SK-N-SH treated with all-trans-retinoic acid at 6 μM for 48 hours (cell line): Measurements from ENCODE around the gene TH.
"Not testable (repeated sequence)": the region's sequence is repeated elsewhere in the genome, so short reads cannot be mapped to it uniquely, and the experiment has no call there.

Experiments used
- ATAC-seq: fragments of 200-7000 bp; cut with Tn5 transposase; 3 replicates; pipeline ENCODE4 v1.9.1; 2020; ENCODE audit warnings: mild to moderate bottlenecking, moderate library complexity
- ARNTL ChIP-seq: fragments of 450-650 bp; formaldehyde crosslinking; IDR thresholded peaks from 2 replicates; pipeline ENCODE4 v1.5.0; 2020; ENCODE audit warnings: low read depth, mild to moderate bottlenecking, moderate library complexity, borderline replicate concordance
- BACH2 ChIP-seq: fragments of 250-450 bp; sonication (Bioruptor Pico); IDR thresholded peaks from 2 replicates; pipeline ENCODE4 v1.9.0; 2021; ENCODE audit warnings: mild to moderate bottlenecking, borderline replicate concordance
- CSDC2 ChIP-seq: fragments of 250-450 bp; sonication (Bioruptor Pico); IDR thresholded peaks from 2 replicates; pipeline ENCODE4 v1.5.0; 2020; ENCODE audit warnings: mild to moderate bottlenecking, moderate library complexity
- CSRNP3 ChIP-seq: fragments of 250-450 bp; sonication (Bioruptor Pico); IDR thresholded peaks from 2 replicates; pipeline ENCODE4 v1.5.1; 2021; ENCODE audit warnings: mild to moderate bottlenecking, moderate library complexity
- ESRRG ChIP-seq: fragments of 250-450 bp; sonication (Bioruptor Pico); IDR thresholded peaks from 2 replicates; pipeline ENCODE4 v1.6.1; 2021; ENCODE audit warnings: mild to moderate bottlenecking
- GLIS3 ChIP-seq: fragments of 250-450 bp; sonication (Bioruptor Pico); IDR thresholded peaks from 2 replicates; pipeline ENCODE4 v1.5.0; 2020; ENCODE audit warnings: mild to moderate bottlenecking, moderate library complexity
- ISL1 ChIP-seq: fragments of 250-450 bp; sonication (Bioruptor Pico); IDR thresholded peaks from 2 replicates; pipeline ENCODE4 v2.1.2; 2022; ENCODE audit warnings: mild to moderate bottlenecking, moderate library complexity
- OSR1 ChIP-seq: fragments of 250-450 bp; sonication (Bioruptor Pico); IDR thresholded peaks from 2 replicates; pipeline ENCODE4 v1.8.0; 2022; ENCODE audit warnings: moderate library complexity, mild to moderate bottlenecking, inconsistent platforms
- PPARA ChIP-seq: fragments of 250-450 bp; sonication (Bioruptor Pico); IDR thresholded peaks from 2 replicates; pipeline ENCODE4 v1.5.0; 2020; ENCODE audit warnings: mild to moderate bottlenecking, borderline replicate concordance
- RARB ChIP-seq: fragments of 250-450 bp; sonication (Bioruptor Pico); IDR thresholded peaks from 2 replicates; pipeline ENCODE4 v1.8.0; 2021; ENCODE audit warnings: mild to moderate bottlenecking, moderate library complexity
- SNAI2 ChIP-seq: fragments of 250-450 bp; sonication (Bioruptor Pico); IDR thresholded peaks from 2 replicates; pipeline ENCODE4 v1.5.0; 2020; ENCODE audit warnings: mild to moderate bottlenecking, moderate library complexity
- TCF4 ChIP-seq: fragments of 250-450 bp; sonication (Bioruptor Pico); IDR thresholded peaks from 2 replicates; pipeline ENCODE4 v1.8.0; 2021; ENCODE audit warnings: mild to moderate bottlenecking, moderate library complexity, borderline replicate concordance
- TOX ChIP-seq: fragments of 250-450 bp; sonication (Bioruptor Pico); IDR thresholded peaks from 2 replicates; pipeline ENCODE4 v1.8.0; 2021; ENCODE audit warnings: mild to moderate bottlenecking, moderate library complexity, borderline replicate concordance
- ZC3H10 ChIP-seq: fragments of 250-450 bp; sonication (Bioruptor Pico); IDR thresholded peaks from 2 replicates; pipeline ENCODE4 v1.5.1; 2021; ENCODE audit warnings: mild to moderate bottlenecking, moderate library complexity
- ZFP3 ChIP-seq: fragments of 250-450 bp; sonication (Bioruptor Pico); IDR thresholded peaks from 2 replicates; pipeline ENCODE4 v1.5.0; 2020; ENCODE audit warnings: mild to moderate bottlenecking, moderate library complexity
- ZFP30 ChIP-seq: fragments of 450-650 bp; formaldehyde crosslinking; IDR thresholded peaks from 2 replicates; pipeline ENCODE4 v1.5.0; 2022; ENCODE audit warnings: mild to moderate bottlenecking, moderate library complexity
- ZNF565 ChIP-seq: fragments of 450-650 bp; formaldehyde crosslinking; conservative IDR thresholded peaks from 2 replicates; pipeline ENCODE4 v1.5.0; 2020; ENCODE audit warnings: low read depth, mild to moderate bottlenecking, moderate library complexity
- ZNF70 ChIP-seq: fragments of 450-650 bp; formaldehyde crosslinking; IDR thresholded peaks from 2 replicates; pipeline ENCODE4 v1.5.0; 2020; ENCODE audit warnings: mild to moderate bottlenecking, moderate library complexity
- TF ChIP-seq, protein P1 (sequence below): fragments of 250-450 bp; sonication (Bioruptor Pico); IDR thresholded peaks from 2 replicates; pipeline ENCODE4 v1.5.1; 2020; ENCODE audit warnings: low read depth, mild to moderate bottlenecking, moderate library complexity
- TF ChIP-seq, protein P2 (sequence below): fragments of 250-450 bp; sonication (Bioruptor Pico); IDR thresholded peaks from 2 replicates; pipeline ENCODE4 v1.5.0; 2020; ENCODE audit warnings: mild to moderate bottlenecking, moderate library complexity
- TF ChIP-seq, protein P3 (sequence below): fragments of 250-450 bp; sonication (Bioruptor Pico); IDR thresholded peaks from 2 replicates; pipeline ENCODE4 v1.8.0; 2021; ENCODE audit warnings: low read depth, mild to moderate bottlenecking, moderate library complexity, borderline replicate concordance

TH gene

DNA sequence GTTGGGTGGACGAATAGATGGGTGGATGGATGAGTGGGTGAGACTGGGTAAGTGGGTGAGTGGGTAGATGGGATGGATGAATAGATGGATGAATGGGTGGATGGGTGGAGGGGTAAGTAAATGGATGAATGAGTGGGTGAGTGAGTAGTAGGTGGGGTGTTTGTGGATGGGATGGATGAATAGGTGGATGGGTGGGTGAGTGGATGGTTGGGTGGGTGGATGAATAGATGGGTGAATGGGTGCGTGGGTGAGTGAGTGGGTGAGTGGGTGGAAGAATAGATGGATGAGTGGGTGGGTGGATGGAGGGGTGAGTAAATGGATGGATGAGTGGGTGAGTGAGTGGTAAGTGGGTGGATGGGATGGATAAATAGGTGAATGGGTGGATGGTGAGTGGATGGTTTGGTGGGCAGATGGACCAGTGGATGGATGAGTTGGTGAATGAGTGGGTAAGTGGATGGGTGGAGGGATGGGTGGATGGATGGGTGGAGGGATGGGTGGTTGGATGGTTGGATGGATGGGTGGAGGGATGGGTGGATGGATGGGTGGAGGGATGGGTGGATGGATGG, 45.0 kb downstream of the TH start:
- no peak for ATAC-seq
- TF ChIP-seq, protein P1, sequence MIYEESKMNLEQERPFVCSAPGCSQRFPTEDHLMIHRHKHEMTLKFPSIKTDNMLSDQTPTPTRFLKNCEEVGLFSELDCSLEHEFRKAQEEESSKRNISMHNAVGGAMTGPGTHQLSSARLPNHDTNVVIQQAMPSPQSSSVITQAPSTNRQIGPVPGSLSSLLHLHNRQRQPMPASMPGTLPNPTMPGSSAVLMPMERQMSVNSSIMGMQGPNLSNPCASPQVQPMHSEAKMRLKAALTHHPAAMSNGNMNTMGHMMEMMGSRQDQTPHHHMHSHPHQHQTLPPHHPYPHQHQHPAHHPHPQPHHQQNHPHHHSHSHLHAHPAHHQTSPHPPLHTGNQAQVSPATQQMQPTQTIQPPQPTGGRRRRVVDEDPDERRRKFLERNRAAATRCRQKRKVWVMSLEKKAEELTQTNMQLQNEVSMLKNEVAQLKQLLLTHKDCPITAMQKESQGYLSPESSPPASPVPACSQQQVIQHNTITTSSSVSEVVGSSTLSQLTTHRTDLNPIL (CRISPR knock-in tag): no peak
- TF ChIP-seq ISL1 (no peak), ZNF70 (no peak), CSDC2 (CRISPR knock-in tag) (no peak), ZFP3 (CRISPR knock-in tag) (no peak), SNAI2 (CRISPR knock-in tag) (no peak), ESRRG (no peak), ZNF565 (no peak), ZFP30 (no peak), ZC3H10 (CRISPR knock-in tag) (no peak), TOX (no peak), OSR1 (CRISPR knock-in tag) (no peak), GLIS3 (no peak), CSRNP3 (no peak)
- TF ChIP-seq, protein P2, sequence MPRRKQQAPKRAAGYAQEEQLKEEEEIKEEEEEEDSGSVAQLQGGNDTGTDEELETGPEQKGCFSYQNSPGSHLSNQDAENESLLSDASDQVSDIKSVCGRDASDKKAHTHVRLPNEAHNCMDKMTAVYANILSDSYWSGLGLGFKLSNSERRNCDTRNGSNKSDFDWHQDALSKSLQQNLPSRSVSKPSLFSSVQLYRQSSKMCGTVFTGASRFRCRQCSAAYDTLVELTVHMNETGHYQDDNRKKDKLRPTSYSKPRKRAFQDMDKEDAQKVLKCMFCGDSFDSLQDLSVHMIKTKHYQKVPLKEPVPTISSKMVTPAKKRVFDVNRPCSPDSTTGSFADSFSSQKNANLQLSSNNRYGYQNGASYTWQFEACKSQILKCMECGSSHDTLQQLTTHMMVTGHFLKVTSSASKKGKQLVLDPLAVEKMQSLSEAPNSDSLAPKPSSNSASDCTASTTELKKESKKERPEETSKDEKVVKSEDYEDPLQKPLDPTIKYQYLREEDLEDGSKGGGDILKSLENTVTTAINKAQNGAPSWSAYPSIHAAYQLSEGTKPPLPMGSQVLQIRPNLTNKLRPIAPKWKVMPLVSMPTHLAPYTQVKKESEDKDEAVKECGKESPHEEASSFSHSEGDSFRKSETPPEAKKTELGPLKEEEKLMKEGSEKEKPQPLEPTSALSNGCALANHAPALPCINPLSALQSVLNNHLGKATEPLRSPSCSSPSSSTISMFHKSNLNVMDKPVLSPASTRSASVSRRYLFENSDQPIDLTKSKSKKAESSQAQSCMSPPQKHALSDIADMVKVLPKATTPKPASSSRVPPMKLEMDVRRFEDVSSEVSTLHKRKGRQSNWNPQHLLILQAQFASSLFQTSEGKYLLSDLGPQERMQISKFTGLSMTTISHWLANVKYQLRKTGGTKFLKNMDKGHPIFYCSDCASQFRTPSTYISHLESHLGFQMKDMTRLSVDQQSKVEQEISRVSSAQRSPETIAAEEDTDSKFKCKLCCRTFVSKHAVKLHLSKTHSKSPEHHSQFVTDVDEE: no peak
- TF ChIP-seq, protein P3, sequence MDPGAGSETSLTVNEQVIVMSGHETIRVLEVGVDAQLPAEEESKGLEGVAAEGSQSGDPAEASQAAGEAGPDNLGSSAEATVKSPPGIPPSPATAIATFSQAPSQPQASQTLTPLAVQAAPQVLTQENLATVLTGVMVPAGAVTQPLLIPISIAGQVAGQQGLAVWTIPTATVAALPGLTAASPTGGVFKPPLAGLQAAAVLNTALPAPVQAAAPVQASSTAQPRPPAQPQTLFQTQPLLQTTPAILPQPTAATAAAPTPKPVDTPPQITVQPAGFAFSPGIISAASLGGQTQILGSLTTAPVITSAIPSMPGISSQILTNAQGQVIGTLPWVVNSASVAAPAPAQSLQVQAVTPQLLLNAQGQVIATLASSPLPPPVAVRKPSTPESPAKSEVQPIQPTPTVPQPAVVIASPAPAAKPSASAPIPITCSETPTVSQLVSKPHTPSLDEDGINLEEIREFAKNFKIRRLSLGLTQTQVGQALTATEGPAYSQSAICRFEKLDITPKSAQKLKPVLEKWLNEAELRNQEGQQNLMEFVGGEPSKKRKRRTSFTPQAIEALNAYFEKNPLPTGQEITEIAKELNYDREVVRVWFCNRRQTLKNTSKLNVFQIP (CRISPR knock-in tag): no peak

- ATAC-seq: not testable (repeated sequence)
These were observed 46.7 kb downstream of the TH start for GRCh38 chr11:2124736-2125484.

- ATAC-seq: no peak
- TF ChIP-seq ZFP30 (no peak), SNAI2 (CRISPR knock-in tag) (no peak), RARB (CRISPR knock-in tag) (no peak), PPARA (no peak), ISL1 (no peak), TCF4 (no peak), ZNF70 (no peak), ARNTL (CRISPR knock-in tag) (no peak), BACH2 (CRISPR knock-in tag) (no peak), ESRRG (no peak), CSRNP3 (no peak), OSR1 (CRISPR knock-in tag) (no peak), TOX (no peak), CSDC2 (CRISPR knock-in tag) (no peak), GLIS3 (no peak), ZNF565 (no peak), ZFP3 (CRISPR knock-in tag) (no peak)
- TF ChIP-seq, protein P1 (CRISPR knock-in tag): no peak
- TF ChIP-seq, protein P3 (CRISPR knock-in tag): no peak
These were observed 48.0 kb downstream of the TH start for GRCh38 chr11:2123628-2123960.
